WTC11 (cell line): ENCODE measurements around the gene PGA5. TPM values are rescaled to one million over a fixed set of nuclear protein-coding genes. Genes with fewer than 3 reads are reported as not detected.
"Not testable (repeated sequence)": the region's sequence is repeated elsewhere in the genome, so short reads cannot be mapped to it uniquely, and the experiment has no call there.

Experiments
- ATAC-seq: fragments of 200-7000 bp; cut with Tn5 transposase; 2 replicates; pipeline ENCODE4 v1.10.0; 2021; ENCODE audit warnings: mild to moderate bottlenecking, moderate library complexity
- CTCF ChIA-PET: fragments of 300-600 bp; sonication (Branson Sonifier 250); formaldehyde crosslinking; loops from one replicate; lab custom pipeline; 2021; ENCODE audit warnings: antibody characterized with exemption; lab: Charles Lee
- POLR2A ChIA-PET: fragments of 350-600 bp; sonication (Branson Sonifier 250); formaldehyde crosslinking; loops from one replicate; lab custom pipeline; 2021; ENCODE audit warnings: antibody characterized with exemption; lab: Charles Lee
- DNase-seq: peaks from one replicate; pipeline ENCODE4 v3.0.0; 2021; ENCODE audit warnings: low spot score
- H3K27ac Mint-ChIP-seq: 2 replicates; pipeline ENCODE4 v1.8.0; 2021; ENCODE audit warnings: mixed read lengths
- H3K27me3 Mint-ChIP-seq: 2 replicates; pipeline ENCODE4 v1.8.0; 2021; ENCODE audit warnings: low read depth, mild to moderate bottlenecking, moderate library complexity, mixed read lengths
- H3K36me3 Mint-ChIP-seq: 2 replicates; pipeline ENCODE4 v1.8.0; 2021; ENCODE audit warnings: mixed read lengths
- H3K4me1 Mint-ChIP-seq: 2 replicates; pipeline ENCODE4 v1.8.0; 2022; ENCODE audit warnings: mixed read lengths
- H3K4me3 Mint-ChIP-seq: 2 replicates; pipeline ENCODE4 v1.8.0; 2021; ENCODE audit warnings: mild to moderate bottlenecking, moderate library complexity, mixed read lengths
- H3K9me3 Mint-ChIP-seq: 2 replicates; pipeline ENCODE4 v1.8.0; 2021; ENCODE audit warnings: mixed read lengths
- ZNF512 ChIP-seq: sonication (generic); formaldehyde crosslinking; IDR thresholded peaks from 2 replicates; pipeline ENCODE4 v1.8.1; 2022; ENCODE audit warnings: missing genetic modification reagents, borderline replicate concordance
- total RNA-seq: library from RNA; stranded (reverse); gene quantifications from 3 replicates; pipeline ENCODE4 v1.2.3, GENCODE V29; 2021

The PGA5 gene
- total RNA-seq, 1 experiment from 2014 or later: 0.35 TPM

- H3K27me3 Mint-ChIP-seq, H3K4me3 Mint-ChIP-seq, CTCF ChIA-PET, ATAC-seq, DNase-seq, H3K36me3 Mint-ChIP-seq, H3K9me3 Mint-ChIP-seq, POLR2A ChIA-PET, H3K27ac Mint-ChIP-seq, H3K4me1 Mint-ChIP-seq: not testable (repeated sequence)
- TF ChIP-seq ZNF512: 0 out of 2 replicates have a peak, but pooled peaks have one; percentile 22
Observed at GRCh38 chr11:61240288-61240687, 687 bp upstream of the PGA5 start.

- H3K9me3 Mint-ChIP-seq, DNase-seq, H3K4me3 Mint-ChIP-seq, H3K27ac Mint-ChIP-seq, POLR2A ChIA-PET, H3K27me3 Mint-ChIP-seq, H3K4me1 Mint-ChIP-seq, CTCF ChIA-PET, H3K36me3 Mint-ChIP-seq: not testable (repeated sequence)
- peak; percentile 12 for ATAC-seq
Observed at GRCh38 chr11:61241526-61241925, 551 bp downstream of the PGA5 start.

GRCh38 chr11:61245284-61245964, 4.4 kb downstream of the PGA5 start:
- POLR2A ChIA-PET, H3K27ac Mint-ChIP-seq, ATAC-seq: not testable (repeated sequence)

GRCh38 chr11:61248071-61248470, 7.1 kb downstream of the PGA5 start:
- H3K9me3 Mint-ChIP-seq, ATAC-seq, H3K4me1 Mint-ChIP-seq, CTCF ChIA-PET, DNase-seq, POLR2A ChIA-PET, H3K27me3 Mint-ChIP-seq, H3K27ac Mint-ChIP-seq, H3K4me3 Mint-ChIP-seq, H3K36me3 Mint-ChIP-seq: not testable (repeated sequence)

More at GRCh38 chr11:61245284-61245964, 4.4 kb downstream of the PGA5 start:
- H3K27me3 Mint-ChIP-seq, H3K4me1 Mint-ChIP-seq, H3K36me3 Mint-ChIP-seq, DNase-seq, H3K4me3 Mint-ChIP-seq, H3K9me3 Mint-ChIP-seq, CTCF ChIA-PET: not testable (repeated sequence)

- H3K9me3 Mint-ChIP-seq, H3K36me3 Mint-ChIP-seq, H3K4me3 Mint-ChIP-seq, DNase-seq, CTCF ChIA-PET, H3K27ac Mint-ChIP-seq, POLR2A ChIA-PET, ATAC-seq, H3K4me1 Mint-ChIP-seq, H3K27me3 Mint-ChIP-seq: not testable (repeated sequence)
Observed at GRCh38 chr11:61249201-61249600, 8.2 kb downstream of the PGA5 start.

GRCh38 chr11:61250796-61251765, 10.1 kb downstream of the PGA5 start:
- H3K36me3 Mint-ChIP-seq, H3K27me3 Mint-ChIP-seq, ATAC-seq, H3K27ac Mint-ChIP-seq, H3K4me1 Mint-ChIP-seq, POLR2A ChIA-PET, H3K4me3 Mint-ChIP-seq, DNase-seq, H3K9me3 Mint-ChIP-seq: not testable (repeated sequence)
- CTCF ChIA-PET: interaction anchor here (0.7 to 2.1 kb wide), 4 partner anchors 42 to 178 kb away, joined by 3 to 6 read pairs (median 4); no protein-coding TSS in a partner anchor

- DNase-seq, H3K4me3 Mint-ChIP-seq, H3K36me3 Mint-ChIP-seq, H3K4me1 Mint-ChIP-seq, H3K27ac Mint-ChIP-seq, H3K27me3 Mint-ChIP-seq, H3K9me3 Mint-ChIP-seq, POLR2A ChIA-PET, ATAC-seq: not testable (repeated sequence)
- CTCF ChIA-PET: interaction anchor here (1.9 to 2.1 kb wide), 2 partner anchors 41 to 84 kb away, joined by 4 to 6 read pairs; no protein-coding TSS in a partner anchor
Observed at GRCh38 chr11:61252332-61252731, 11.4 kb downstream of the PGA5 start.
